ENCODE measurements around the gene NRL.
"Not testable (repeated sequence)": the region's sequence is repeated elsewhere in the genome, so short reads cannot be mapped to it uniquely, and the experiment has no call there.

The NRL gene

DNA sequence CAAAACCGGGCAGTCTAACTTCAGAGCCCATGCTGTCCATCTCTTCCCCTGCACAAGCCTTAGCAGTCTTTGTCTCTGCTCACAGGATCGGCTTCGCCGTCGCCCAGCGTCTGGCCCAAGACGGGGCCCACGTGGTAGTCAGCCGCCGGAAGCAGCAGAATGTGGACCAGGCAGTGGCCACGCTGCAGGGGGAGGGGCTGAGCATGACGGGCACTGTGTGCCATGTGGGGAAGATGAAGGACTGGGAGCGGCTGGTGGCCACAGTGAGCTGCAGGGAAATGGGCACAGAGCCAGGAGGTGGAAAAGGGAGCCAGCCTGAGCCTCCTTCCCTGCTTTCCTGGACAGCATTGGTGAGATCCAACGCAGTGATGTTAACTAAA lies 77.1 kb downstream of the NRL start:
- no peak for TF ChIP-seq CTCF (IDR thresholded peaks at IDR 0.05; ENCODE audit: low read depth, low read length)
- H3K4me3 ChIP-seq (ENCODE audit: low read depth, low read length), result no peak overlapping the region

DNA sequence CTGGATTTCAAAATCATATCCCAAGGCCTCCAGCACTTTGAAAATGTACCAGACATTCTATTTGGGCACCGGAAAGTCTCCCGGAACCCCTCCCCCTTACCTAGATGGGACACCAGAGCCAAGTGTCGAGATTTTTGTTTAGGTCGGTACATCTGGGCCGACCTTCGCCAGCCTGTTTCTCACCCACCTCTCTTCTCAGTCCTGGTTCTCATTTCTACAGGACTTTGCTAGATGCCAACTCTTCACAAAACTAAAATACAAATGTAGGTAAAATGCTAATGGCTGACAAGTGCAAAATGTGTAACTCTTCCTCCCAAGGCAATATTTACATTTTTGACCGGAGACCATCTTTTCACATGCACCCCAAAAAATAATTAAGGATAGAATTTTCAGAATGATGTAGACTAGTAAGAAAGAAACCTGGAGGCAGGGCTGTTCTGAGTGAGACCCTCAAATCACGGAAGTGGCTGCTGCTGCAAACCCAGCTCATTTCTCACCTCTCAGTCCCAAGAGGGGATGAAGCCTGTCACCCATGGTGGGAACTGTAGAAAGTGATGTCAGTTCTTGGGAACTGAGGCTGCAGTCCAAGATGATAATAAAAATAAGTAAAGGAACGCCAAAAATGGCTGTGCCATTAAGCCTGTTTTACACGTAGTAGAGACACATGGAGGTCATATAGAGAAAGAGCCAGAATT lies 77.6 kb downstream of the NRL start:
- H3K4me3 ChIP-seq (ENCODE audit: low read depth, low read length), result peak overlapping the region; percentile 59

DNA sequence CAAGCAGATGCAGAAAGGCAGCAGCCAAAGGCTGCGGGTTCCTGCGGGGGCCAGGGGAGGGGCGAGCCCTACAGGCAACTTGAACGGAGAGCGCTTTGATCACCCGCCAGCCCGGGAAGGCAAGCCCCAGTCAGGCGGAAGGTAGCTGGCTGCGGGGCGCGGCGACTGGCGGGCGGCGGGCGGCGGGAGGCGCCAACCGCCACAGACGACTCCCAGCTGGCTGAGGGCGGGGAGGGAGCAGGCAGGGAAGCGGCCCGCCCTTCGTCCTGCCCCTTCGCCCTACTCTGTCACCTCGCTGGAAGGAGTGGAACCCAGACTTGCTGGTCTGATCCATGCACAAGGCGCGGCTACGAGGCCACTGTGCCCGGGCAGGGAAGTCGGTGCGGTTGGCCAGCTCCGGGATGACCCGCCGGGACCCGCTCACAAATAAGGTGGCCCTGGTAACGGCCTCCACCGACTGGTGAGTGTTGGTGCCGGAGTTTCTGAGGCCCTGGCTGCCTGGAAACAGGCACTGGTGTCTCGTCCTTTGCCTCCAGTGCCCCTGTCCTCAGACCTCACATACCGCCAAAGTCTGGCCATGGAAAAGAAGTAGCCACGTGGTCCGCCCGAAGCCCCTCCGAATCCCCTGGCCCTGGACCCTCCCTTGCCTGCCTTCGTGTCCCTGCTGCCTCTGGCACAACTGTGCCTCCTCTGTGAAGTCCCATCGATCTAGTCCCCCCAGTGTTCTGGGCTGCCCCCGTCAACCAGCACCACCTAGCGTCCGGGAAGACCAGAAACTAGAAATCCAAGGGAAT lies 78.4 kb downstream of the NRL start:
- peak overlapping the region; percentile 59 for H3K4me3 ChIP-seq (ENCODE audit: low read depth, low read length)
- TF ChIP-seq CTCF (IDR thresholded peaks at IDR 0.05; ENCODE audit: low read depth, low read length), result peak; percentile 79

DNA sequence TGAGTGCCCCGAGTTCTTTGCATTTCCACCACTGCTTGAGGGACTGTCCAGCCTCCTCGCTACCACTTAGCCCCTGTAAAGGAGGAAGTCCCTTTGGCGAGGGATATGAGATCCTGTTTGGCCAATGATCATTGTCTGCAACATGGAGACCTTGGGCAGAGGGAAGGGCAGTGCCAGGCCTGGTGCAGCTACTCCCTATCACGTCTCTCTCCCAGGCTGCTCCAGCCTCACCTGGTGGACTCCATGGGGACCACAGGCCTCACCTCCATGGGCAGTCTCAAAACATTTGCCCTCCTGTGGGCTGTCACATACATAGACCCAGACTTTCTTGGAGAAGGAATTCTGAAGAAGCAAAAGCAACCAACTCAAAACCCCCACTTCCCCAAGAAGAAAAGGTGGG lies 79.0 kb downstream of the NRL start:
- H3K4me3 ChIP-seq (ENCODE audit: low read depth, low read length), result peak overlapping the region; percentile 59

DNA sequence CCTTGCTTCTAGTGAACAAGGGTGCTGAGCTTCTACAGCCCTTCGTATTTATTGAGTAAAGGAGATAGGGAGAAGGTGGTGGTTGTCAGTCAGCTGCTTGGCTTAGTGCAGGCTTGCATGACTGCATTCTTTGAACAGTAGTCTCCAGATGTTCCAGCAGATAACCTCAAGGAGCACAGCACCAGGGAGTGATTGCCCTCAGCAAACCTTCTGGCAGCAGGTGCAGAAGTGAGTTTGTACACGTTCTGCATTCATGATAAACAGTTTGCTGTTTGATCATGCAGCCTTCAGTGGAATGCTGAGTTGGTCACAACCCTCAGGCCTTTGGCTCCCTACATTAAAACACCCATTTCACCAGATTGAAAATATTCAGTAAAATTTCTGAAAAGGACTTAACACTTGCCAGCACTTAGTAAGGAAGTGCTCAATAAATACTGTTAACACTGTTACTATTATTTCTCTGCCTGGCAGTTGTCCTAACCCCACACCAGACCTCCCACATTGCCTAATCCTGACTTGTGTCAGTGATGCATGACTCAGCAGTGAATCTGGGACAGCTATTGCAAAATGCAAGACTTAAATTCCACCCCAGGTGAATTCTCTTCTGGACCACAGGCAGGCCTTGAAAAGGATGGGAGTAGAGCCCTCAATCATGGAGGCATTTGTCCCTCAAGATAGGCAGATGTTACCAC lies 81.9 kb downstream of the NRL start:
- no peak overlapping the region for H3K4me3 ChIP-seq (ENCODE audit: low read depth, low read length)
- TF ChIP-seq CTCF (IDR thresholded peaks at IDR 0.05; ENCODE audit: low read depth, low read length), result no peak

- not testable (repeated sequence) for H3K4me3 ChIP-seq (ENCODE audit: low read depth, low read length)
Measured at GRCh38 chr14:24031331-24031730, 83.4 kb downstream of the NRL start.

DNA sequence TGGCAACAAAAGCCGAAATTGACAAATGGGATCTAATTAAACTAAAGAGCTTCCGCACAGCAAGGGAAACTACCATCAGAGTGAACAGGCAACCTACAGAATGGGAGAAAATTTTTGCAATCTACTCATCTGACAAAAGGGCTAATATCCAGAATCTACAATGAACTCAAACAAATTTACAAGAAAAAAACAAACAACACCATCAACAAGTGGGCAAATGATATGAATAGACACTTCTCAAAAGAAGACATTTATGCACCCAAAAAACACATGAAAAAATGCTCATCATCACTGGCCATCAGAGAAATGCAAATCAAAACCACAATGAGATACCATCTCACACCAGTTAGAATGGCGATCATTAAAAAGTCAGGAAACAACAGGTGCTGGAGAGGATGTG lies 85.1 kb downstream of the NRL start:
- H3K4me3 ChIP-seq (ENCODE audit: low read depth, low read length), result not testable (repeated sequence)

All from WI38 (cell line).